Stimulated activated CD4-positive, alpha-beta T cell treated with anti-CD3 and anti-CD28 coated beads, TNF-alpha, amount 100 ng/mL, for 4 hours (primary cell): ENCODE results near the gene EEFSEC.

Experiments used
- DNase-seq, 3 experiments: peaks; one replicate each; pipeline ENCODE4 v3.0.0-alpha.2; 2020; ENCODE audit warnings: low read depth in 3 of 3

The EEFSEC gene

DNA sequence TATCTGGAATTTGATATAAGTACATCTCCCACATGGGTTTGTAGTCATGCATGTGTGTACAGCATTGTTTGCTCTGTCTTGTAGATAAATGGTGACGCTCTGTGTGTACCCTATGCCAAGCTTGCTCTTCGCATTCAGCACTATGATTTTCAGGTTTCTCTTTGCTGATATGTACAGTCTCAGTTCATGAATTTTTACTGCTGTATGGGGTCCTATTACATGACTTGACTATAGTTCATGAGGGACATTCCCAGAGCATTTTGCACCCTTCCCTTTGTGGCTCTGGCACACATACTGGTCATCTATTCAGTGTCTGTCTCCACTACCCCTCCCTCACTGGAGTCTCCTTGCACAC, 132.7 kb downstream of the EEFSEC start:
- DNase-seq: no peak

DNA sequence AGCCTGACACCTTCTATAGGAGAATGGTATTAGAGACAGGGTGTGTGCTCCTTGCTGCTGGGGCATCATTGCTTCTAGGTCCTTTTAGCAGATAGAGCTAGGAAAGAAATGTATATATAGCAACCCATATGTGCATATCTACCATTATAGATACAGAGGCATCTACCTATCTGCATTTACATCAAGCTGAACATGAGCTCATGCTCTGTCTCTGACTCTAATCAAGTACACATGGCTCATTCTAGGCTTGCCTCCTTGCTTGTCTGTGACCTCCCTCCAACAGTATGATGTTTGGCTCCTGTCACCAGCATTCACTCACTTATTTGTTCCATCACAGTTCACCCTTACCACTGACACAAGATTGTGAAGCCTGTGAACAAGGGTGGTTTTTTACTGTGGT, 133.4 kb downstream of the EEFSEC start:
- no peak for DNase-seq

- no peak for DNase-seq
Measured at GRCh38 chr3:128287216-128287615, 133.9 kb downstream of the EEFSEC start.

- DNase-seq: no peak
Measured at GRCh38 chr3:128289534-128289933, 136.3 kb downstream of the EEFSEC start.

GRCh38 chr3:128290484-128290883, 137.2 kb downstream of the EEFSEC start:
- DNase-seq: no peak

GRCh38 chr3:128293930-128294329, 140.6 kb downstream of the EEFSEC start:
- no peak for DNase-seq

DNA sequence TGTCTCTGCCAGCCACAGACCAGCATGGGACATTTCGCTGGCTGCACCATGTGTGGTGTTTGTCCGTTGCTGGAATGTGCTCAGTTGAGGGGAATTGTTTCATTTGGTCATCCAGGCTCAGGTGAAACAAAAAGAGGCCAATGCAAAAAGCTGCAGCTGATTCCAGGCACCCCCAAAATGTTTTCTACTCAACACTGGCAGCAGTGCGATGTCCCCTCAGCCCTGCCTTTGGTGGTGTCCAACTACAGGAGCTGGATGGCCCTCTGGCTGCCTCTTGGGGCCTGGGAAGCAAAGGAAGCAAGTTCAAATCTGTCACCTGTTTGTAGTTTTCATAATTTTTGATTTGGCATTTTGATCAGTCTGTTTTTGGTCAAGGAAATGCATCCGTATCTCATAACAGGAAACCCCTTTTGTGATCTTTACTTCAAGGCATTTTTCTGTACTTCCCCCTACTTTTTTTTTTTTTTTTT, 141.8 kb downstream of the EEFSEC start:
- DNase-seq: no peak

- DNase-seq: no peak
Measured at GRCh38 chr3:128296469-128297251, 143.4 kb downstream of the EEFSEC start.

DNA sequence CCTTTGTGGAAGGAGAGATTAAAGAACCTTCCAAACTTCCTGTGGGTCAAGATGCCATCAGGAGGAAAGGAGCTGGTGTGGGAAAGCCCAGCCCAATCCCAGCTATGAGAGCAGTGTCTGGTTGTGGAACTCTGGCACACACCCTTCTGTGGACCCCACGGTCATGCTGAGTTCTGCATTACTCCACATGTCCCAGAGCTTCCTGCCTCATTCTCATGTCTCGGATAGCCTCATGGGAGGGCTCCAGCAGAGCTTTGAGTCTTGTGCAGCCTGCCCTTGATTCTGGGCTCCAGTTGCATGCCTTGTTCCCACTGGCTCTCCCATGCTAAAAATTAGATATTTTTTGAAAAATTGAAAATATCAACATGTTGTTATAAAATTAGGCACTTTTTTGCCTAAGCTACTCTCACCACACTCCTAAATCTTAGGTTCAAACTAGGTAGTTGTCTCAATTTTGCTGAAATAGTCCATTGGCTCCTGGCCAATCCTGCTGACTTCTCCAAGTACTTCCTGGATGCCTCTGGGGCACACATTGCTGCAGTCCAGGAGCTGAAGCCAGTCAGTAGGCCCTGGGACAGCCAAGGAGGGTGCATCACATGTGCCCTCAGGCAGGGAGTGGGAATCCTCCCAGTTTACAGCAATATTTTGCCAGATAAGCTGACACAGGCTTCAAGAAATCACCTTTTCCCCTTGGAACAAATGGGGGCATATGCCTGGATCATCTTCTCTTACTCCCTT, 144.3 kb downstream of the EEFSEC start:
- DNase-seq: no peak

DNA sequence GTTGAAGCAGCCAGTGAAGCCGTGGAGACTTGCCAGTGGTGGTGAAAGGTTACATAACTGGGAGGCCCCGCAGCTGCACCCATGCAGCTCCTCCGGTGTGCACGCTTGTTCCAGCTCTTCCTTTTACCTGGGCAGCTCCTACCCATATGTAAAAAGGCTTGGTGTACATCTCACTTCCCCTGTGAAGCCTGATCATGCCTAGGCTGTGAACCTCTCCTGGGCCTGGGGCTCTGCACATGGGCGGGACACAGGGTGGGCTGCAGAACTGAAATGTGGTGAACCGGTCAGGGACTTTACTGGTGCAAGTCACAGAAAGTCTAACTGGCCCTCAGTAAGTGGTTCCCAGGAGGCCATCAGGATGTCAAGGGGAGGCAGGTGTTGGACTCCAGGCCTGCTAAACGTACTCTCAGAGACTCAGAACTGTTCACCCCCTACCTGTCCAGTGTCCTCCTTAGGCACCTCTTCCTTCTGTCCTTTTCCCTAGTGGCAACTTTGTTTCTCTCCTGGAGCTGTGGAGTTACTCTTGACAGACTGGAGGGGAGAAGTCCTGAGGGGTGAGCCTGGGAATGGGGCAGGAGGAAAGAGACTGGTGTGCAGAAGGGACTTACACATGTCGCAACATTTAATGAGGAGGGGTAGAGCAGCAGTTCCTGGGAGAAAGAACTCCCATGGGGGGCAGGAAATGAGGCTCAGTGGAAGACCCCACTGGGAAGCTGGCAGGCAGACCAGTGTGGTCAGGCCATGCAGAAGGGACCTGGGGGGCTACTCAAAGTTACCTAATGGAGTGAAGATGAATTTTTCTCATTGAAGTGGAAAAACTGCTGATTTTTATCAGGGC, 148.1 kb downstream of the EEFSEC start:
- DNase-seq: no peak

DNA sequence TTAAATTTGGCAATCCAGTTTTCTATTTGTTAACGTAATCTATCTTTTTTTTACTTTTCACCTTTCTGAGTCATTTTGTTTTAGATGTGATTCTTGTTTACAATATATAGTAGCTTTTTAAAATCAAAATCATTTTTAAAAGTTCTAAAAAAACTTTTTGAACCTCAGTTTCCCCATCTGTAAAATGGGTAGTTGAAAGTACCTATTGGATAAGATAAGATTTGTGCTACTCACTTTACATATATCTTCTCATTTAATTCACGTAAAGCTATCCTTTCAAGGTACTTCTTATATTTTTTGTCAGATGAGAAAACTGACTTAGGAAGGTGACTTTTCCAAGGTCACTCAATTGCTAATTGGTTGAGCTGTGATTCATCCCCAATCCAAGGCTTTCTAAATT, 153.2 kb downstream of the EEFSEC start:
- no peak for DNase-seq

- no peak for DNase-seq
Measured at GRCh38 chr3:128307029-128307633, 153.8 kb downstream of the EEFSEC start.

- DNase-seq: no peak
Measured at GRCh38 chr3:128307781-128308469, 154.6 kb downstream of the EEFSEC start.

- DNase-seq: no peak
Measured at GRCh38 chr3:128309026-128309425, 155.7 kb downstream of the EEFSEC start.

DNA sequence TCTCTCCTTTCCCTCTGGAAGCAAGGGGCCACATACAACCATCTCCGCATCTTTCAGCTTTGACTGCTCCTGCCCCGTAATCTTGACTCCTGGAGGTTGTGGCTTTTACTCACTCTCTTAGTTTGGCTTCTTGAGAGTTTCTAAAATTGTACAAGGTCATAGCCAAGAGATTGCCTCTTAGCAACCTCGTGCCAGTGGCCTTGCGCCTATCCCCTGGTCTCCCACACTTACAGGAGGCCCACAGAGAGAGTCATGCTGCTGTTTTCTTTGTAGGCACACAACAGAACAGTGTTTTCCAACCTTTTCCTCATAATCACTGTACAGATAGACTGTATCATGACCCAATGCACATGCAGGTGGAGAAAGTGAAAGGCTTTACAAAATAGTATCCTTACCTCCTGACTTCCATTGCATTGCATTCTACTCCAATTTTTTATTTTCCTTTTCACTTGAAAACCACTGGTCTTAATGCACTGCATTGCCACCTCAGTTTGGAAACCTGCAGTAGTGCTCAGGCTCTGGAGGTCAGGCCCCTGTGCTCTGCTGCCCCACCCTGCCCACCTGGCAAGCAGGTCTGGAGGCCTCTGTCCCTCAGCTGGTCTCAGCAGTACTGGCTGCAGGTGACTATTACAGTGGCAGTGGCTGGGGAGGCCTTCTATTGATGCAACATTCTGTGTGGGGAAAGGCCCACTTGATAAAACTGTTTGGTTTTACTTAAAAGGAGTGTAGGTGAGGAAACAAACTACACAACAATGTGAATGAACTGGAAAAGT, 157.2 kb downstream of the EEFSEC start:
- DNase-seq: no peak

DNA sequence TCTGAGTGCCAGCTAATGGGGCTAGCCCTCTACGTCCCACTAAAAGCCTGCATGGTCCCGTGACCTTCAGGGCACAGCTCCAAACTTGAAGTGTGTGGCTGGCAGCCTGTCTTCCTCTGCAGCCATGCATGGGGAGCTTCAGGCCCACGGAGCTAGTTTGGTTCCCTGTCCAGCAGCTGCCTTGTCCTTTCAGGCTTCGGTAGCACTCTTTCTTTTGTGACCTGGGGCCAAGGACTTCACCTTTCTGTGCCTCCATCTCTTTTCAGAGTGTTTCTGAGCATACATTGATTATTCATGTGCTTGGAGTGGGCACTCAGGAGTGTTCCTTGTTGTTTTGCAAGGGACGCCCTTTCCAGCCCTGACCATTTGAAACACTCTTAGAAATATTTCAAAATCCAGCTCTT, 158.2 kb downstream of the EEFSEC start:
- no peak for DNase-seq

GRCh38 chr3:128312271-128312670, 159.0 kb downstream of the EEFSEC start:
- no peak for DNase-seq

GRCh38 chr3:128313071-128313725, 159.9 kb downstream of the EEFSEC start:
- no peak for DNase-seq

GRCh38 chr3:128313935-128314334, 160.7 kb downstream of the EEFSEC start:
- DNase-seq: no peak

DNA sequence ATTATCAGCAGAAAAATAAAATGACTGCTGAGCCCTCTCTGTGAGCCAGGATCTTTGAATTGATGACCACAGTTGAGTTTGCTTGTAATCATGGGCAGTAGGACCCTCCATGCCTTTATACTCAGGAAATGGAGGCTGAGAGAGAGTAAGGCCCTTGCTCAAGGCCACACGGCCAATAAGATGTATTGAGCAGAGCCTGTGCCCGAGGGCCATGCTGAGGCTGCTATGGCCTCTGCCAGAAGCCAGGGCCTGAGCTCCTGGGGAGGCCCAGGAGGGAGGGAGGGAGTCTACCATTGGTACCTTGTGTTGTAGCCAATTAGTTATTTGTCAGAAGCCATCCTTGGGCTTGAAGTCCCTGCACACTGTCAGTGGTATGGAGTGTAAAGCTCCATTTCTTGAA, 162.0 kb downstream of the EEFSEC start:
- DNase-seq: no peak
